ENCODE results near the gene HBB.

Gene HBB

GRCh38 chr11:5247472-5248192, 20.8 kb upstream of the HBB start:
- DNase-seq (ENCODE audit: low spot score), result no peak

GRCh38 chr11:5246772-5247471, 20.1 kb upstream of the HBB start:
- no peak for DNase-seq (ENCODE audit: low spot score)

- no peak for DNase-seq (ENCODE audit: low spot score)
Measured at GRCh38 chr11:5245155-5245554, 18.3 kb upstream of the HBB start.

- no peak for DNase-seq (ENCODE audit: low spot score)
Measured at GRCh38 chr11:5243816-5244180, 16.9 kb upstream of the HBB start.

GRCh38 chr11:5242933-5243815, 16.3 kb upstream of the HBB start:
- DNase-seq (ENCODE audit: low spot score), result no peak

GRCh38 chr11:5242208-5242607, 15.3 kb upstream of the HBB start:
- DNase-seq (ENCODE audit: low spot score), result no peak

GRCh38 chr11:5241458-5241857, 14.6 kb upstream of the HBB start:
- no peak for DNase-seq (ENCODE audit: low spot score)

GRCh38 chr11:5240458-5240857, 13.6 kb upstream of the HBB start:
- DNase-seq (ENCODE audit: low spot score), result no peak

GRCh38 chr11:5240056-5240455, 13.2 kb upstream of the HBB start:
- no peak for DNase-seq (ENCODE audit: low spot score)

GRCh38 chr11:5239046-5239445, 12.2 kb upstream of the HBB start:
- no peak for DNase-seq (ENCODE audit: low spot score)

- no peak for DNase-seq (ENCODE audit: low spot score)
Measured at GRCh38 chr11:5238486-5238885, 11.6 kb upstream of the HBB start.

- no peak for DNase-seq (ENCODE audit: low spot score)
Measured at GRCh38 chr11:5237420-5237819, 10.5 kb upstream of the HBB start.

GRCh38 chr11:5235364-5236095, 8.7 kb upstream of the HBB start:
- DNase-seq (ENCODE audit: low spot score), result no peak

GRCh38 chr11:5234381-5234834, 7.5 kb upstream of the HBB start, which contains the start of gene HBD:
HBD (minus strand) TSS chr11:5234483; CDS start chr11:5234433, 50 bp downstream.
- peak; percentile 6 for DNase-seq (ENCODE audit: low spot score)

GRCh38 chr11:5233307-5233706, 6.4 kb upstream of the HBB start:
- no peak for DNase-seq (ENCODE audit: low spot score)

GRCh38 chr11:5232821-5233220, 6.0 kb upstream of the HBB start:
- DNase-seq (ENCODE audit: low spot score), result no peak

GRCh38 chr11:5232176-5232575, 5.3 kb upstream of the HBB start:
- DNase-seq (ENCODE audit: low spot score), result no peak

GRCh38 chr11:5231111-5231510, 4.2 kb upstream of the HBB start:
- DNase-seq (ENCODE audit: low spot score), result no peak

- DNase-seq (ENCODE audit: low spot score), result no peak
Measured at GRCh38 chr11:5230266-5230665, 3.4 kb upstream of the HBB start.

- no peak for DNase-seq (ENCODE audit: low spot score)
Measured at GRCh38 chr11:5229796-5230195, 2.9 kb upstream of the HBB start.

GRCh38 chr11:5229356-5229755, 2.5 kb upstream of the HBB start:
- no peak for DNase-seq (ENCODE audit: low spot score)

- DNase-seq (ENCODE audit: low spot score), result no peak
Measured at GRCh38 chr11:5228124-5228523, 1.3 kb upstream of the HBB start.

Data from activated CD4-positive, alpha-beta T cell treated with anti-CD3 and anti-CD28 coated beads, Interleukin-2, Interleukin-4, amounts not matched to agents 100 ng/mL and 50 ng/mL, durations not matched to agents 16 hours and 8 hours (primary cell).